ENCODE results near the gene KRT34. TPM values are rescaled to one million over a fixed set of nuclear protein-coding genes. Genes with fewer than 3 reads are reported as not detected.
"Not testable (repeated sequence)": the region's sequence is repeated elsewhere in the genome, so short reads cannot be mapped to it uniquely, and the experiment has no call there.

KRT34 gene
- polyA plus RNA-seq (2012; ENCODE audit: insufficient read length, low read depth): not detected

DNA sequence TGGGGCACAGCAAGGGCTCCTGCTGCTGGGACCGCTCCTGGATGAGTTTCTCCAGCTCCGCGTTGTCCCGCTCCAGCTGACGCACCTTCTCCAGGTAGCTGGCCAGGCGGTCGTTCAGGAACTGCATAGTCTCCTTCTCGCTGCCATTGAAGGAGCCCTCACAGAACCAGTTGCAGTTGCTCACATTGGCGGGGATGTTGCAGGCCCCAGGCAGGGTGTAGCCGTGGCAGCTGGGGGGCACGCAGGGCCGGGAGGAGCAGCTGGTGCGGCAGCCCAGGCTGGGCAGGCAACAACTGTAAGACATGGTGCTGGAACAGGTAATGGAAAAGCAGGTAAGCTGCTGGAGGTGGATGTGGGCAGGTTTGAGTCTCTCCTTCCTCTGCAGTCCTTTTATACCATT, at the start of gene KRT34:
KRT34 (minus strand) TSS at position 364 of the 400 bp plus-strand sequence; CDS start at position 304, 60 bp downstream.
- not testable (repeated sequence) for TF ChIP-seq FOXP2 (optimal IDR thresholded peaks at IDR 0.05; ENCODE audit: borderline replicate concordance, extremely low read depth, extremely low read length, insufficient read depth); TAF1 (IDR thresholded peaks at IDR 0.05; ENCODE audit: borderline replicate concordance, insufficient read depth, low read length); SIN3A (IDR thresholded peaks at IDR 0.05; ENCODE audit: borderline replicate concordance, insufficient read depth, low read length)

DNA sequence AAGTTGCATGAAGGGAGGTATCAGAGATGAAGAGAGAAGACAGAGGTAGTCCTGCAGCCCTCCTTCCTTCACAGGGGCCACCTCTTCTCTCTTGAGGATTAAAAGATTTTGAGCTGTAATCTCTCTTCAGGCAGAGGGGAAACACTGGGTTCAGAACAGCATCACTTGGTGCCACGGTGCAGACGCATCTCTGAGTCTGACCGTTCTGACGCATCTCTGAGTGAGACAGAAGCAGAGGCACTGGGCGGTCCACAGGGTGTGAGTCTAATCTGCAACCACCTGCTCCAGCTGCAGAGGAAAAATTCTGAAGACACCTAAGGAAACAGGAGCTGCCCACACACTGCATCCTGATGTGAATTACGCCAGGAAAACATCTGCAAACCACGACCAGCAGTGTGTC, 47.6 kb upstream of the KRT34 start:
- TF ChIP-seq TAF1 (IDR thresholded peaks at IDR 0.05; ENCODE audit: borderline replicate concordance, insufficient read depth, low read length): no peak
- no peak for TF ChIP-seq POLR2AphosphoS5 (IDR thresholded peaks at IDR 0.05; ENCODE audit: low read depth, low read length)
- TF ChIP-seq SIN3A (IDR thresholded peaks at IDR 0.05; ENCODE audit: borderline replicate concordance, insufficient read depth, low read length): no peak

DNA sequence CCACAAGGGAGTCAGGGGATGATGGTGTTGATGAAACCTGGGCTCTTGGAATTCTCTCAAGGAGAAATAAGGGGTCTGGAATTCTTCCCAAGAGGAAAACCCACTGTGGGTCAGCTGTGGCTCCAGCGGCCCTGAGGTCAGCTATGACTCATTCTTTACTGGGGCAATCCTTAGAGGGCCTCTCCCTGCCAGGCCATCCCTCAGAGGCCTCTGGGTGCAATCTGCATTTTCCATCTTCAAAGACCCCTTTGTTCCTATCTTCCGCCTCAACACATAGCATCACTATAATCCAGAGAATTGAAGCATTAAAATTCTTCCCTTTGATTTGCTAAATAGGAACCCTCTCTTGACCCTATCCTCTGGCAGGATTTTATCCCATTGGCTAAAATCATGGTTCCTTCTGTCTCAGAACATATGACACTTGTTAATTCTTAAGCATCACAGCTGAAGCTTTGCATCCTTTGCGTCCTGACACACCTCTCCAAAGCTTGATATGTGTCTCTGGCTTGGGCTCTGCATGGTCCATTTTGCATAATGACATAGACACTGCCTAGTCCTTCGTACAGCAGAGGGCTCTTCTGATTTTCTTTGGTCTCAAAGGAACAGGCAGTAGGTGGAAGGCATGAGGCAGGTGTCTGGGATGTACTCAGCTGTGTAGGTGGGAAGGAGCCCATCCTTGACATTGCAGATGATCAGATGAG, 46.6 kb upstream of the KRT34 start:
- TF ChIP-seq POLR2AphosphoS5 (IDR thresholded peaks at IDR 0.05; ENCODE audit: low read depth, low read length): no peak
- TF ChIP-seq FOXP2 (optimal IDR thresholded peaks at IDR 0.05; ENCODE audit: borderline replicate concordance, extremely low read depth, extremely low read length, insufficient read depth): no peak

DNA sequence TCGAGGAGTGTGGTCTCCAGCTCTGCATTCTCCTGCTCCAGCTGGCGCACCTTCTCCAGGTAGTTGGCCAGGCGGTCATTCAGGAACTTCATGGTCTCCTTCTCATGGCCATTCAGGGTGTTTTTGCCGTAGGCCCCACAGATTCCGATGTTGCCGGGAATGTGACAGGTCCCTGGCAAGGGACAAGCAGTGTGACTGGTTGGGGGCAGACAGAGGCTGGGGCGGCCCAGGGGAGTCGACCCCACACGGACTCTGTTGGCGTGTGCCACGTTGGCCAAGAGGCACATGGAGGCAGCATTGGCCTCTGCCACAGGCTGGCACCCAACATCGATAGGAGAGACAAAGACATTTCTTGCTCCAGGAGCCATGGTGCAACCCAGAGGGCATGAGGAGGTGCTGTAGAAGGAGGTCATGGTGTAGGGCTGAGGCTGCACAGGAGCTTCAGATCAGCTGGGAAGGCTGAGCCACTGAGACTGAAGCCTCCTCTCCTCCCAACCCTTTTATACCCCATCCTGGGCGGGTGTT, 42.1 kb upstream of the KRT34 start, which contains the start of gene KRT37:
KRT37 (minus strand) TSS at position 475 of the 525 bp plus-strand sequence; CDS start at position 413, 62 bp downstream.
- TF ChIP-seq FOXP2 (optimal IDR thresholded peaks at IDR 0.05; ENCODE audit: borderline replicate concordance, extremely low read depth, extremely low read length, insufficient read depth) (no peak), TAF1 (IDR thresholded peaks at IDR 0.05; ENCODE audit: borderline replicate concordance, insufficient read depth, low read length) (no peak), SIN3A (IDR thresholded peaks at IDR 0.05; ENCODE audit: borderline replicate concordance, insufficient read depth, low read length) (no peak), POLR2AphosphoS5 (IDR thresholded peaks at IDR 0.05; ENCODE audit: low read depth, low read length) (no peak)
- TF ChIP-seq, protein P1, sequence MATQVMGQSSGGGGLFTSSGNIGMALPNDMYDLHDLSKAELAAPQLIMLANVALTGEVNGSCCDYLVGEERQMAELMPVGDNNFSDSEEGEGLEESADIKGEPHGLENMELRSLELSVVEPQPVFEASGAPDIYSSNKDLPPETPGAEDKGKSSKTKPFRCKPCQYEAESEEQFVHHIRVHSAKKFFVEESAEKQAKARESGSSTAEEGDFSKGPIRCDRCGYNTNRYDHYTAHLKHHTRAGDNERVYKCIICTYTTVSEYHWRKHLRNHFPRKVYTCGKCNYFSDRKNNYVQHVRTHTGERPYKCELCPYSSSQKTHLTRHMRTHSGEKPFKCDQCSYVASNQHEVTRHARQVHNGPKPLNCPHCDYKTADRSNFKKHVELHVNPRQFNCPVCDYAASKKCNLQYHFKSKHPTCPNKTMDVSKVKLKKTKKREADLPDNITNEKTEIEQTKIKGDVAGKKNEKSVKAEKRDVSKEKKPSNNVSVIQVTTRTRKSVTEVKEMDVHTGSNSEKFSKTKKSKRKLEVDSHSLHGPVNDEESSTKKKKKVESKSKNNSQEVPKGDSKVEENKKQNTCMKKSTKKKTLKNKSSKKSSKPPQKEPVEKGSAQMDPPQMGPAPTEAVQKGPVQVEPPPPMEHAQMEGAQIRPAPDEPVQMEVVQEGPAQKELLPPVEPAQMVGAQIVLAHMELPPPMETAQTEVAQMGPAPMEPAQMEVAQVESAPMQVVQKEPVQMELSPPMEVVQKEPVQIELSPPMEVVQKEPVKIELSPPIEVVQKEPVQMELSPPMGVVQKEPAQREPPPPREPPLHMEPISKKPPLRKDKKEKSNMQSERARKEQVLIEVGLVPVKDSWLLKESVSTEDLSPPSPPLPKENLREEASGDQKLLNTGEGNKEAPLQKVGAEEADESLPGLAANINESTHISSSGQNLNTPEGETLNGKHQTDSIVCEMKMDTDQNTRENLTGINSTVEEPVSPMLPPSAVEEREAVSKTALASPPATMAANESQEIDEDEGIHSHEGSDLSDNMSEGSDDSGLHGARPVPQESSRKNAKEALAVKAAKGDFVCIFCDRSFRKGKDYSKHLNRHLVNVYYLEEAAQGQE (IDR thresholded peaks at IDR 0.05; ENCODE audit: insufficient read depth in 1 of 2, low read depth in 2 of 2, low read length in 2 of 2): no peak

DNA sequence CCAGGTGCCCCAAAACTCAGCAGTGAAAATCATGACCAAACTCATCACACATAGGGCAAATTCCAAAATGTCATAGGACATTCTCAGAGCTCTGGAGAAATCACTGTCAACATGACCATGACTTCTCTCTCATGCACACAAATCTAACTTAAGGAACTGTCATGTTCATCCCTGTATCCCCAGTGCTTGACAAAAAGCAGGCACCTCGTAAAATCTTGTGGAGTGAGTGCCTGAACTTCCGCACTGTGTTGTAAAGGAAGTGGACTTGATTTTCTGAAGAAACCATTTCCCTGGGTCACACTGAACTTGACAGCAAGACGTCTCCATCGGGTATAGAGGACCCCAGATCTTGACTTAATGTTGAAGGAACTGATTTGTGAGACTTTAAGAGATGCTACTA, 39.5 kb upstream of the KRT34 start:
- TF ChIP-seq FOXP2 (optimal IDR thresholded peaks at IDR 0.05; ENCODE audit: borderline replicate concordance, extremely low read depth, extremely low read length, insufficient read depth) (no peak), POLR2AphosphoS5 (IDR thresholded peaks at IDR 0.05; ENCODE audit: low read depth, low read length) (no peak), SIN3A (IDR thresholded peaks at IDR 0.05; ENCODE audit: borderline replicate concordance, insufficient read depth, low read length) (no peak)
- TF ChIP-seq, protein P1 (IDR thresholded peaks at IDR 0.05; ENCODE audit: insufficient read depth in 1 of 2, low read depth in 2 of 2, low read length in 2 of 2): no peak

DNA sequence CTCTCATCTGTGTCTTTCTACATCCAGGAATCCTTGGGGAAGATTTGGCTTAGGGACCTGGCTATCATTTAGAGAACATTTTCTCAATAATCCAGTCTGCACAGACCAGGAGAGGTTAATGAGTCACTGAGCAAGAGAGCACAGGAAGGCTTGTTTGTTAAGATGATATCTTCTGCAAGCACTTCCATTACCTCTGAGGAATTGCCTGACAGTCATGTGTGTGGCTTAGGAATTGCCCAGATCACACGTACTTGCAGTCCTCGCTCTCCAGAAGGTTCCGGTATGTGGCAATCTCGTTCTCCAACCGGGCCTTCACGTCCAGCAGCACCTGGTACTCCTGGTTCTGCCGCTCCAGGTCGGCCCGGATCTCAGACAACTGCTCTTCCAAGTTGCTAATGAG, 39.0 kb upstream of the KRT34 start:
- TF ChIP-seq, protein P1 (IDR thresholded peaks at IDR 0.05; ENCODE audit: insufficient read depth in 1 of 2, low read depth in 2 of 2, low read length in 2 of 2): no peak
- TF ChIP-seq TAF1 (IDR thresholded peaks at IDR 0.05; ENCODE audit: borderline replicate concordance, insufficient read depth, low read length) (no peak), FOXP2 (optimal IDR thresholded peaks at IDR 0.05; ENCODE audit: borderline replicate concordance, extremely low read depth, extremely low read length, insufficient read depth) (no peak)
